Skeletal muscle satellite cell (primary cell): ENCODE results near the gene PTPN2.
"Not testable (repeated sequence)": the region's sequence is repeated elsewhere in the genome, so short reads cannot be mapped to it uniquely, and the experiment has no call there.

Source experiments
- H3K27me3 ChIP-seq: 2 replicates; pipeline ENCODE4 v1.7.0; 2013; ENCODE audit warnings: low read length; ENCODE audit not compliant: control insufficient read depth, insufficient read depth
- H3K36me3 ChIP-seq: 2 replicates; pipeline ENCODE4 v1.7.0; 2013; ENCODE audit warnings: mild to moderate bottlenecking, control low read depth, low read length; ENCODE audit not compliant: insufficient read depth
- H3K4me1 ChIP-seq: 2 replicates; pipeline ENCODE4 v1.7.0; 2013; ENCODE audit warnings: low read length; ENCODE audit not compliant: control insufficient read depth, insufficient read depth
- H3K4me2 ChIP-seq: 2 replicates; pipeline ENCODE4 v1.7.0; 2013; ENCODE audit warnings: mild to moderate bottlenecking, low read length
- H3K4me3 ChIP-seq: 2 replicates; pipeline ENCODE4 v1.7.0; 2013; ENCODE audit warnings: low read length
- H3K9ac ChIP-seq: 2 replicates; pipeline ENCODE4 v1.7.0; 2013; ENCODE audit warnings: mild to moderate bottlenecking, low read depth, low read length, moderate library complexity
- H3K9me3 ChIP-seq: replicated peaks from 2 replicates; pipeline ENCODE4 v1.7.0; 2013; ENCODE audit warnings: mild to moderate bottlenecking, control low read depth, low read length

The PTPN2 gene

GRCh38 chr18:12890964-12891363 is 6.9 kb upstream of the PTPN2 start:
- Histone ChIP-seq H3K36me3 (no peaks in the 10 kb centered on the region), H3K4me1 (no peaks in the 10 kb centered on the region), H3K27me3 (no peaks in the 10 kb centered on the region), H3K9ac (no peak overlapping the region), H3K4me2 (no peak overlapping the region), H3K9me3 (no peaks in the 10 kb centered on the region), H3K4me3 (no peak overlapping the region)

- Histone ChIP-seq H3K9ac (no peak overlapping the region), H3K4me3 (no peak overlapping the region), H3K9me3 (no peaks in the 10 kb centered on the region), H3K4me1 (peaks cover 8% of the 10 kb centered on the region), H3K27me3 (no peaks in the 10 kb centered on the region), H3K4me2 (no peak overlapping the region), H3K36me3 (no peaks in the 10 kb centered on the region)
Measured at GRCh38 chr18:12886498-12887126, 2.6 kb upstream of the PTPN2 start.

GRCh38 chr18:12885500-12885899 is 1.5 kb upstream of the PTPN2 start:
- peaks cover 8% of the 10 kb centered on the region for H3K4me1 ChIP-seq
- no peaks in the 10 kb centered on the region for H3K27me3 ChIP-seq
- no peaks in the 10 kb centered on the region for H3K36me3 ChIP-seq
- no peak overlapping the region for H3K4me2 ChIP-seq
- no peaks in the 10 kb centered on the region for H3K9me3 ChIP-seq
- no peak overlapping the region for H3K9ac ChIP-seq
- H3K4me3 ChIP-seq: no peak overlapping the region

GRCh38 chr18:12884406-12885323 is 628 bp upstream of the PTPN2 start:
- peak overlapping the region; percentile 76 for H3K4me2 ChIP-seq
- no peaks in the 10 kb centered on the region for H3K27me3 ChIP-seq
- peaks cover 13% of the 10 kb centered on the region for H3K4me1 ChIP-seq

GRCh38 chr18:12883372-12883683 is 709 bp downstream of the PTPN2 start:
- Histone ChIP-seq H3K9ac (peak overlapping the region; percentile 99), H3K27me3 (no peaks in the 10 kb centered on the region), H3K36me3 (no peaks in the 10 kb centered on the region), H3K4me3 (peak overlapping the region; percentile 98), H3K9me3 (no peaks in the 10 kb centered on the region), H3K4me2 (peak overlapping the region; percentile 91), H3K4me1 (peaks cover 13% of the 10 kb centered on the region)

More at GRCh38 chr18:12884406-12885323, 628 bp upstream of the PTPN2 start:
- Histone ChIP-seq H3K36me3 (no peaks in the 10 kb centered on the region), H3K9ac (peak overlapping the region; percentile 80), H3K4me3 (peak overlapping the region; percentile 98), H3K9me3 (no peaks in the 10 kb centered on the region)

GRCh38 chr18:12882453-12883371 is 1.3 kb downstream of the PTPN2 start:
- no peaks in the 10 kb centered on the region for H3K9me3 ChIP-seq
- H3K36me3 ChIP-seq: no peaks in the 10 kb centered on the region
- peaks cover 13% of the 10 kb centered on the region for H3K4me1 ChIP-seq
- peak overlapping the region; percentile 91 for H3K4me2 ChIP-seq
- H3K4me3 ChIP-seq: peak overlapping the region; percentile 98
- H3K27me3 ChIP-seq: no peaks in the 10 kb centered on the region
- peak overlapping the region; percentile 99 for H3K9ac ChIP-seq

- Histone ChIP-seq H3K4me3 (no peak overlapping the region), H3K9me3 (no peaks in the 10 kb centered on the region), H3K27me3 (no peaks in the 10 kb centered on the region), H3K4me2 (no peak overlapping the region), H3K36me3 (no peaks in the 10 kb centered on the region), H3K9ac (no peak overlapping the region), H3K4me1 (peaks cover 13% of the 10 kb centered on the region)
Measured at GRCh38 chr18:12880541-12880910, 3.5 kb downstream of the PTPN2 start.

GRCh38 chr18:12879840-12880540 is 4.0 kb downstream of the PTPN2 start:
- Histone ChIP-seq H3K4me3 (no peak overlapping the region), H3K27me3 (no peaks in the 10 kb centered on the region), H3K4me1 (peaks cover 13% of the 10 kb centered on the region), H3K4me2 (no peak overlapping the region), H3K9ac (no peak overlapping the region), H3K36me3 (no peaks in the 10 kb centered on the region), H3K9me3 (no peaks in the 10 kb centered on the region)

- H3K4me1 ChIP-seq, H3K4me3 ChIP-seq, H3K27me3 ChIP-seq, H3K4me2 ChIP-seq, H3K9me3 ChIP-seq, H3K9ac ChIP-seq, H3K36me3 ChIP-seq: not testable (repeated sequence)
Measured at GRCh38 chr18:12874992-12875391, 9.0 kb downstream of the PTPN2 start.

- H3K27me3 ChIP-seq, H3K9ac ChIP-seq, H3K9me3 ChIP-seq, H3K4me3 ChIP-seq, H3K4me1 ChIP-seq, H3K4me2 ChIP-seq, H3K36me3 ChIP-seq: not testable (repeated sequence)
Measured at GRCh38 chr18:12873961-12874567, 10.0 kb downstream of the PTPN2 start.
